ENCODE results near the gene ZNF408. TPM values are rescaled to one million over a fixed set of nuclear protein-coding genes. Genes with fewer than 3 reads are reported as not detected.

The ZNF408 gene
- total and polyA plus RNA-seq, 2 experiments from 2014 or later = 6.1 to 17.2 TPM

- H3K27ac Mint-ChIP-seq = no peak overlapping the region
- peaks cover 73% of the 10 kb centered on the region for H3K36me3 Mint-ChIP-seq (ENCODE audit: low read depth)
- H3K27me3 ChIP-seq (ENCODE audit: insufficient read depth) = no peaks in the 10 kb centered on the region
- H3K4me1 ChIP-seq (ENCODE audit: insufficient read depth) = no peaks in the 10 kb centered on the region
- no peaks in the 10 kb centered on the region for H3K9me3 Mint-ChIP-seq
- no peak overlapping the region for H2AFZ ChIP-seq
- H3K27ac ChIP-seq (ENCODE audit: low read depth) = no peak overlapping the region
- H3K9me2 ChIP-seq (ENCODE audit: insufficient read depth) = no peaks in the 10 kb centered on the region
- no peak for ATAC-seq
- no peaks in the 10 kb centered on the region for H3K79me2 ChIP-seq (replicated peaks; ENCODE audit: insufficient read depth)
- peaks cover 3% of the 10 kb centered on the region for H4K20me1 ChIP-seq (replicated peaks; ENCODE audit: insufficient read depth)
- H3K36me3 ChIP-seq (ENCODE audit: insufficient read depth) = peaks cover 54% of the 10 kb centered on the region
- peaks cover 4% of the 10 kb centered on the region; the same call in 2 of the 3 replicates for H3K4me1 Mint-ChIP-seq
- TF ChIP-seq ETS1 (IDR thresholded peaks at IDR 0.05) (no peak), STAT1 (IDR thresholded peaks at IDR 0.05; ENCODE audit: unreplicated experiment) (no peak), EZH2 (IDR thresholded peaks at IDR 0.05; ENCODE audit: low read depth, unreplicated experiment) (no peak), POLR2AphosphoS5 (IDR thresholded peaks at IDR 0.05; ENCODE audit: low read depth) (no peak), ZNF114 (CRISPR knock-in tag; IDR thresholded peaks at IDR 0.05) (no peak), EZH2phosphoT487 (IDR thresholded peaks at IDR 0.05; ENCODE audit: unreplicated experiment) (no peak), ZNF331 (CRISPR knock-in tag; IDR thresholded peaks at IDR 0.05; ENCODE audit: low read depth) (no peak), REST (IDR thresholded peaks at IDR 0.05; ENCODE audit: unreplicated experiment) (no peak), ZNF462 (CRISPR knock-in tag; IDR thresholded peaks at IDR 0.05) (no peak), NANOG (IDR thresholded peaks at IDR 0.05; ENCODE audit: borderline replicate concordance) (no peak), CTCF (conservative IDR thresholded peaks at IDR 0.05; ENCODE audit: low read depth in 2 of 2) (no peak), JUNB (IDR thresholded peaks at IDR 0.05; ENCODE audit: unreplicated experiment) (no peak), CREB1 (CRISPR knock-in tag; IDR thresholded peaks at IDR 0.05; ENCODE audit: low read depth) (no peak)
- H3K4me3 Mint-ChIP-seq = no peak overlapping the region; the same call in 2 of the 3 replicates
- no peak for DNase-seq (ENCODE audit: low spot score)
- no peak overlapping the region for H3K4me2 ChIP-seq
- H3K4me3 ChIP-seq = no peak overlapping the region
- H3F3A ChIP-seq (replicated peaks; ENCODE audit: low read depth) = peaks cover 13% of the 10 kb centered on the region; the same call in 1 of the 2 replicates
- H3K27me3 Mint-ChIP-seq (ENCODE audit: insufficient read depth, low read depth, poor library complexity) = peaks cover 1% of the 10 kb centered on the region
These were observed 43.0 kb downstream of the ZNF408 start for GRCh38 chr11:46743693-46744339.

Data from GM23338 (cell line).